ENCODE results near the gene MZT1.
"Not testable (repeated sequence)": the region's sequence is repeated elsewhere in the genome, so short reads cannot be mapped to it uniquely, and the experiment has no call there.

The MZT1 gene, protein sequence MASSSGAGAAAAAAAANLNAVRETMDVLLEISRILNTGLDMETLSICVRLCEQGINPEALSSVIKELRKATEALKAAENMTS

DNA sequence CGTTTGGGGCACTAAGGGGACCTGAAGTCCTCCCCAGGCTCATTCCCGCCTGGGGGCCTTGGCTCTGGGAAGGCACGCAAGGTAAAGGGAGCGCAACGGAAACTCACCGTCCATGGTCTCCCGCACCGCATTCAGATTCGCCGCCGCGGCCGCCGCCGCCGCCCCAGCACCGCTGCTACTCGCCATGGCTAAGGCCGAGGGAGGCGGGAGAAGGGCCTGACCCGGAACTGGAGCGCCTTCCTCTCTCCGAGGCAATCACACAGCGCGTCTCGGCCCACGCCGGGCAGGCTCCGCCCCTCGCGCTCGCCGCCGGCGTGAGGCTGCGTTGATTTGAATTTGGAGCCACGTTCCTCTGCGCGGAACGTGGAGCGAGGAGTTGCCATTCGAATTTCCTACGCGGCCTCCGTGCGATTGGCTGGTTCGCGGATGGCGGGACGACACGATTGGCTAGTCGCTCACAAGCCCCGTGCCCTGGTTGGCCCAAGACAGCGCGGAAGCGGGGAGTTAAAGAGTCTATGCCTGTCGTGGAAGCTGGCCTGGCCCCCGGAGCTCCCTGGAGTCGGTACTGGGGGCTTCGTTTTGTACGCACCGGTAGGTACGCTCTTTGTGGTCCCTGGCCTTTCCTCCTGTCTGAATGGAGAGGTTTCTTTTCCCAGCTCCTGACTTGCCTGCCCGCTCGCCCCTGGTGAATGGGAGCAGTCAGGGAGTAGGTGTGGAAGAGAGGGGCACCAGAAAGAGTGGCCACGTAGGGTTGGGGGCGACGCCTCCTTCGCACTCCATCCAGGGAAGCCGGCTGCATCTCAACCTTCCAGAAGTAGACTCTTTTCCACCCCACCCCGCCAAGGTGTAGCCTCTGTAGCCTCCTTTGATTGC lies at the start of gene MZT1, which contains the start of gene BORA:
MZT1 (minus strand) TSS at position 213 of the 873 bp plus-strand sequence; CDS start at position 186, 27 bp downstream.
BORA (plus strand) TSS at position 507 of the 873 bp plus-strand sequence. CDS start 1,018 bp downstream, outside the sequence.
- no peaks in the 10 kb centered on the region; the same call in 1 of the 2 replicates for H3K4me1 ChIP-seq (ENCODE audit: insufficient read depth, low read length)
- H3K9ac ChIP-seq (ENCODE audit: low read depth, low read length): peak within 1 kb of the TSS; percentile 92
- no peaks in the 10 kb centered on the region for H3K36me3 ChIP-seq (ENCODE audit: insufficient read depth, low read length)
- no peaks in the 10 kb centered on the region for H3K9me3 ChIP-seq (ENCODE audit: control insufficient read depth, insufficient read depth, low read length)

DNA sequence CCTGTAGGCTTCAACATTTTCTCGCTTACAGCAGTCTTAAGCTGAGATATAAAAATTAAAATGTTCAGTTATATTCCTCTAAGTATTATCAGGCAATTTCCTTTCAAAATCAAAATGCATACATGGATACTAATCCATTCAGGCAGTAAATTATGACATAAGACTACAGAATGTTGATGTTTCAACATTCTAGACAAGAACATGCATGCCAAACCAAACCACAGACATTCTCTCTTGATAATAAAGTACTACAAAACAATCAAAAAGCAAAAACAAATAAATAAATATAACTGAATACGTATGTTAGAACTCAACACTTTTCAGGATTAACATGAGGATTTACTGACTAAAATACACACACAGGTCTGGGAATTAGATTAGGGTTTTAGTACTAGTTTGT lies 46.6 kb upstream of the MZT1 start:
- Histone ChIP-seq H3K9ac (ENCODE audit: low read depth, low read length) (no peak overlapping the region), H3K36me3 (ENCODE audit: insufficient read depth, low read length) (peaks cover 37% of the 10 kb centered on the region), H3K4me1 (ENCODE audit: insufficient read depth, low read length) (no peaks in the 10 kb centered on the region), H3K9me3 (ENCODE audit: control insufficient read depth, insufficient read depth, low read length) (no peaks in the 10 kb centered on the region)

DNA sequence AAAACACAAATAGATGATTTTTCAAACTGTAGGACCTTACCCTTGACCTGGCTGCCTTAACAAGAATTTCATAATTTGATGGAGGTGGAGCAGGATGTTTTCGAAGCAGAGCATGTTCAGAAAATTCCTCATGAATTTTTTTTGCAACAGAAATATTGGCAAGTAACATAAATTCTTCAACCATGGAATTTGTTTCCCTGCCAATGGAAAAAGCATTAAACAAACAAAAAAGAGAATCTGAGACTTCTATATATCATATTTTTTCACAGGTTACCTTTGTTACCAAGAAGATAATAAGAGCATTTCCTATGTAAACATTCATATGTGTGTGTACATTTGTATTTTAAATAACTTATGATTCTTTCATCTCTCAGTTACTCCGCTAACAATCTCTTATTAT lies 36.0 kb upstream of the MZT1 start:
- no peaks in the 10 kb centered on the region for H3K4me1 ChIP-seq (ENCODE audit: insufficient read depth, low read length)
- no peaks in the 10 kb centered on the region for H3K9me3 ChIP-seq (ENCODE audit: control insufficient read depth, insufficient read depth, low read length)
- H3K9ac ChIP-seq (ENCODE audit: low read depth, low read length): no peak overlapping the region
- H3K36me3 ChIP-seq (ENCODE audit: insufficient read depth, low read length): peaks cover 22% of the 10 kb centered on the region

DNA sequence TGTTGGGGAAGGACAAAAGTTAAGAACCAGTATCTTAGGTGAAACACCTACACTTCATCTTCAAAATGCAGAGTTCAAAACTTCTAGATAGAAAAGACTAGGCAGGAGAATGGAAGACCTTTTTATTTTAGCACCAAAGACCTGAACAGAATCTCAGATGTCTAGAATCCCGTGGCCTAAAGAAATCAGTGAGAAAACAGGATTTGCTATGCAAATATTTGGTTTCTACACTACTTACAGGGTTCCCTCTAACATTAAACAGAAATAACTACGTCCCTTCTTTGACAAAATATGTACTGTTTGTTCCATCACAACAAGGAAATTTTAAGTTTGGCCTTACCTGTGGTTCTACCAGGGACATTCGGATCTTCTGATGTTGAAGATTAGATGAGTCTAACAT lies 32.8 kb upstream of the MZT1 start:
- Histone ChIP-seq H3K36me3 (ENCODE audit: insufficient read depth, low read length) (peaks cover 21% of the 10 kb centered on the region), H3K9me3 (ENCODE audit: control insufficient read depth, insufficient read depth, low read length) (no peaks in the 10 kb centered on the region), H3K4me1 (ENCODE audit: insufficient read depth, low read length) (no peaks in the 10 kb centered on the region), H3K9ac (ENCODE audit: low read depth, low read length) (no peak overlapping the region)

- Histone ChIP-seq H3K9me3 (ENCODE audit: control insufficient read depth, insufficient read depth, low read length) (no peaks in the 10 kb centered on the region), H3K36me3 (ENCODE audit: insufficient read depth, low read length) (peaks cover 21% of the 10 kb centered on the region), H3K9ac (ENCODE audit: low read depth, low read length) (no peak overlapping the region), H3K4me1 (ENCODE audit: insufficient read depth, low read length) (no peaks in the 10 kb centered on the region)
Measured at GRCh38 chr13:72757792-72758535, 30.5 kb upstream of the MZT1 start.

DNA sequence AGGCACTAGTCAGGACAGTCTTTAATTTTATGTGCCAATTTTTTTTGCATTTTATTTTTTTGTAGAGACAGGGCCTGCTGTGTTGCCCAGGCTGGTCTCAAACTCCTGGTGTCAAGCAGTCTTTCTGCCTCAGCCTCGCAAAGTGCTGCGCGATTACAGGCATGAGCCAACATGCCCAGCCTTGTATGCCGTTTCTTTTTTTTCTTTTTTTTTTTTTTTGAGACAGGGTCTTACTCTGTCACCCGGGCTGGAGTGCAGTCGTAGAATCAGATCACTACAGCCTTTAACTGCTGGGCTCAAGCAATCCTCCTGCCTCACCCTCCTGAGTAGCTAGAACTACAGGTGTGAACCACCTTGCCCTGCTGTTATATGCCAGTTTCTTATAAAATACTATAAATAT lies 26.7 kb upstream of the MZT1 start:
- H3K9me3 ChIP-seq (ENCODE audit: control insufficient read depth, insufficient read depth, low read length): no peaks in the 10 kb centered on the region
- H3K36me3 ChIP-seq (ENCODE audit: insufficient read depth, low read length): peaks cover 12% of the 10 kb centered on the region

GRCh38 chr13:72751220-72751619 lies 23.8 kb upstream of the MZT1 start:
- H3K9me3 ChIP-seq (ENCODE audit: control insufficient read depth, insufficient read depth, low read length): no peaks in the 10 kb centered on the region

More for the DNA sequence above, 26.7 kb upstream of the MZT1 start:
- Histone ChIP-seq H3K4me1 (ENCODE audit: insufficient read depth, low read length) (no peaks in the 10 kb centered on the region), H3K9ac (ENCODE audit: low read depth, low read length) (no peak overlapping the region)

DNA sequence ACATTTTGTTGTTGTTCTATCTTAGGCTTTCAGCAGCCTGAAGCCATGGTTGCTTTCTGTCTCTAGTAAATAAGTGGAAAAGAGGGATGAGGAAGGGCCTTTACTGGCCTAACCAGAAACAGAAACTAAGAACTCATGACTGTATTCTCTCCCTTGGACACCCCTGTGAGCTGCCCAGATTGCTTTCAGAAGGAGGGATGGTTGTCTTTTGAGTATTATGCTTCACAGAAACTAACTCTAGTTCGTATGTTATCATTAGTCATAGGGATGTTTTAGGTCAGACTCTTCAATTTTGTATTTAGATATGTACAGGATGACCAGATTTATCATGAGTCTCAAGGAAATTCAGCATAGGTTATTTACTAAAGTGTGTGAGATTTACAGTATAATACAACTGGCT lies 17.8 kb upstream of the MZT1 start:
- H3K9me3 ChIP-seq (ENCODE audit: control insufficient read depth, insufficient read depth, low read length): no peaks in the 10 kb centered on the region
- no peak overlapping the region for H3K9ac ChIP-seq (ENCODE audit: low read depth, low read length)
- peaks cover 16% of the 10 kb centered on the region; the same call in 1 of the 2 replicates for H3K36me3 ChIP-seq (ENCODE audit: insufficient read depth, low read length)
- H3K4me1 ChIP-seq (ENCODE audit: insufficient read depth, low read length): no peaks in the 10 kb centered on the region

More at GRCh38 chr13:72751220-72751619, 23.8 kb upstream of the MZT1 start:
- H3K36me3 ChIP-seq (ENCODE audit: insufficient read depth, low read length): peaks cover 19% of the 10 kb centered on the region; the same call in 1 of the 2 replicates
- no peak overlapping the region for H3K9ac ChIP-seq (ENCODE audit: low read depth, low read length)
- H3K4me1 ChIP-seq (ENCODE audit: insufficient read depth, low read length): no peaks in the 10 kb centered on the region

DNA sequence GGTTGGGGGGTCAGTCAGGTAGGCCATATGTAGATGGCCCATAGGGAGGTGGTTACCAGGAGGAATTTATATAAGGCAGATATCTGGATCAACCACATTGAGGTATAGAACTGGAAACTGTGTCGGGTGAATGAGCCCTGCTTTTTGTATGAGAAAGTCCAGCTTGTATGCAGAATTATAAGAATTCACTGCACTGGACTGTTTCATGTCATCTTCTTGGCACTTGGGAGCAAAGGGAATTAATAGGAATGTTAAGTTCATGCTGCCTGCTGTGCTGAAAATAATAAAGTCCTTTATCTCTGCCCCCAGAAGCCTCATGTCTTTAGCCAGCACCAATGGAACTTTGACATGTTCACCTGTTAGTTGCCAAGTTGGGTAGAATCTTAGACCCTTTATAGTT lies 12.6 kb upstream of the MZT1 start:
- 0 out of 2 replicates have a peak, but pooled peaks cover 6% of the 10 kb centered on the region for H3K36me3 ChIP-seq (ENCODE audit: insufficient read depth, low read length)
- H3K9ac ChIP-seq (ENCODE audit: low read depth, low read length): no peak overlapping the region
- H3K4me1 ChIP-seq (ENCODE audit: insufficient read depth, low read length): no peaks in the 10 kb centered on the region
- H3K9me3 ChIP-seq (ENCODE audit: control insufficient read depth, insufficient read depth, low read length): no peaks in the 10 kb centered on the region

DNA sequence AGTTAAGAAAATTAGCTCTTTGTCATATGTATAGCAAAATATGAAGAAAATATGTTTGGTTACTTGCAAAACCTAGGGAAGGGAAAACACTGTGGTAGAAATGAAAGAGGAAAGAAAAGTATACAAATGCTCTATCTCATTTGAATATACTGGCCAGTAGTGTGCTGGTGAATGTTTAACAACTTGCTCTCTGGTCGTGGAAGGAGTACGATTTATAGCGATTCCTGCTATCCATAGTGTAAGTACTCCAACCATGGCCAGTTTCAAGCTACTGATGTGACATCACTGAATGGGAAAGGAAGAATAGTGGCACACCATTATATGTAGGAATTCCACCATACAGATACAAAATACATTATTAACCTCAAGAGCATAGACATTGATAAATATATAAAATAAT lies 9.6 kb upstream of the MZT1 start:
- no peak overlapping the region for H3K9ac ChIP-seq (ENCODE audit: low read depth, low read length)
- H3K9me3 ChIP-seq (ENCODE audit: control insufficient read depth, insufficient read depth, low read length): no peaks in the 10 kb centered on the region
- H3K36me3 ChIP-seq (ENCODE audit: insufficient read depth, low read length): 0 out of 2 replicates have a peak, but pooled peaks cover 10% of the 10 kb centered on the region
- no peaks in the 10 kb centered on the region for H3K4me1 ChIP-seq (ENCODE audit: insufficient read depth, low read length)

- Histone ChIP-seq H3K36me3 (ENCODE audit: insufficient read depth, low read length) (no peaks in the 10 kb centered on the region), H3K4me1 (ENCODE audit: insufficient read depth, low read length) (no peaks in the 10 kb centered on the region; the same call in 1 of the 2 replicates), H3K9ac (ENCODE audit: low read depth, low read length) (peak overlapping the region; percentile 92), H3K9me3 (ENCODE audit: control insufficient read depth, insufficient read depth, low read length) (no peaks in the 10 kb centered on the region)
Measured at GRCh38 chr13:72728290-72728605, 819 bp upstream of the MZT1 start.

- Histone ChIP-seq H3K9ac (ENCODE audit: low read depth, low read length) (peak overlapping the region; percentile 92), H3K9me3 (ENCODE audit: control insufficient read depth, insufficient read depth, low read length) (no peaks in the 10 kb centered on the region), H3K4me1 (ENCODE audit: insufficient read depth, low read length) (no peaks in the 10 kb centered on the region; the same call in 1 of the 2 replicates), H3K36me3 (ENCODE audit: insufficient read depth, low read length) (no peaks in the 10 kb centered on the region)
Measured at GRCh38 chr13:72726726-72727416, 558 bp downstream of the MZT1 start.

- not testable (repeated sequence) for H3K4me1 ChIP-seq (ENCODE audit: insufficient read depth, low read length); H3K36me3 ChIP-seq (ENCODE audit: insufficient read depth, low read length)
- H3K9ac ChIP-seq (ENCODE audit: low read depth, low read length): peak overlapping the region; percentile 92
Measured at GRCh38 chr13:72726185-72726584, 1.2 kb downstream of the MZT1 start.

GRCh38 chr13:72716776-72717175 lies 10.7 kb downstream of the MZT1 start:
- H3K36me3 ChIP-seq (ENCODE audit: insufficient read depth, low read length): peaks cover 14% of the 10 kb centered on the region; the same call in 1 of the 2 replicates
- H3K4me1 ChIP-seq (ENCODE audit: insufficient read depth, low read length): no peaks in the 10 kb centered on the region
- H3K9me3 ChIP-seq (ENCODE audit: control insufficient read depth, insufficient read depth, low read length): peaks cover 9% of the 10 kb centered on the region; the same call in 1 of the 2 replicates
- no peak overlapping the region for H3K9ac ChIP-seq (ENCODE audit: low read depth, low read length)

More at GRCh38 chr13:72726185-72726584, 1.2 kb downstream of the MZT1 start:
- not testable (repeated sequence) for H3K9me3 ChIP-seq (ENCODE audit: control insufficient read depth, insufficient read depth, low read length)

All from ES-I3 (cell line).